K562 (cell line): Measurements from ENCODE around the gene MBP. TPM values are rescaled to one million over a fixed set of nuclear protein-coding genes. Genes with fewer than 3 reads are reported as not detected.

Experiments used
- ATAC-seq: fragments of 200-7000 bp; cut with Tn5 transposase; 3 replicates; pipeline ENCODE4 v1.9.1; 2020; ENCODE audit warnings: moderate library complexity
- BruUV-seq: library from RNA; stranded (reverse); fragments of 400-500 nt; replicated peaks from 2 replicates; lab custom pipeline; 2021; lab: Mats Ljungman, UMichigan
- CTCF ChIA-PET: fragments of 300-600 bp; formaldehyde crosslinking; extraction: SDS; loops from one replicate; lab custom pipeline; 2021; ENCODE audit warnings: low intra/inter-chr PET ratio; lab: Yijun Ruan, JAX
- POLR2A ChIA-PET: fragments of 300-600, 350-650 bp; sonication (Branson Sonifier 250); formaldehyde crosslinking; extraction: SDS; loops from one replicate; lab custom pipeline; 2021; ENCODE audit warnings: antibody characterized with exemption, inconsistent platforms; lab: Yijun Ruan, JAX
- DNase-seq, 4 experiments: peaks; one replicate each; pipeline versions ENCODE4 v3.0.0 to v3.0.0-alpha.2; 2011 to 2018; ENCODE audit warnings: low spot score in 3 of 4, mixed read lengths in 3 of 4; ENCODE audit errors: extremely low read depth in 1 of 4
- FAIRE-seq: peaks from 2 replicates; lab custom pipeline; 2011; peaks lifted over from hg19 to GRCh38; lab: Jason Lieb, UNC
- H2AFZ ChIP-seq: 2 replicates; pipeline ENCODE4 v1.6.0; 2011; ENCODE audit warnings: low read depth, low read length, control low read depth, inconsistent platforms
- H3K27ac ChIP-seq: fragments of 200-600 bp; 3 replicates; pipeline ENCODE4 v1.8.0; 2011; ENCODE audit warnings: low read depth, mild to moderate bottlenecking, control low read depth, inconsistent platforms, low read length, moderate library complexity, mixed read lengths; ENCODE audit errors: extremely low read depth
- H3K27me3 ChIP-seq, 2 experiments: fragments of 300-600 bp in 1 of 2; 2 replicates in 1 of 2; 3 replicates in 1 of 2; pipeline versions ENCODE4 v1.6.0 to v1.8.0; 2011; ENCODE audit warnings: inconsistent platforms in 2 of 2, low read length in 2 of 2, mild to moderate bottlenecking in 1 of 2, mixed read lengths in 1 of 2, moderate library complexity in 1 of 2; ENCODE audit not compliant: control insufficient read depth in 2 of 2, insufficient read depth in 2 of 2
- H3K36me3 ChIP-seq: fragments of 300-600 bp; 3 replicates; pipeline ENCODE4 v1.8.0; 2011; ENCODE audit warnings: mild to moderate bottlenecking, low read length, inconsistent platforms; ENCODE audit not compliant: control insufficient read depth, insufficient read depth
- H3K4me1 ChIP-seq, 2 experiments: fragments of 200-600 bp in 1 of 2; replicated peaks in 1 of 2; 2 replicates in 1 of 2; 3 replicates in 1 of 2; pipeline versions ENCODE4 v1.5.1 to v1.8.0; 2011; ENCODE audit warnings: inconsistent platforms in 2 of 2, low read length in 2 of 2, mild to moderate bottlenecking in 1 of 2, mixed read lengths in 1 of 2, moderate library complexity in 1 of 2; ENCODE audit not compliant: control insufficient read depth in 2 of 2, insufficient read depth in 2 of 2
- H3K4me2 ChIP-seq: 2 replicates; pipeline ENCODE4 v1.6.1; 2011; ENCODE audit warnings: low read length, control low read depth, inconsistent platforms, mixed read lengths; ENCODE audit not compliant: insufficient read depth
- H3K4me3 ChIP-seq: fragments of 200-600 bp; sonication (generic), shearing (Covaris generic); 2 replicates; pipeline ENCODE4 v1.5.1; 2016; ENCODE audit warnings: control low read depth, inconsistent platforms
- H3K79me2 ChIP-seq: fragments of 200-600 bp; 3 replicates; pipeline ENCODE4 v1.8.0; 2011; ENCODE audit warnings: low read length, inconsistent platforms; ENCODE audit not compliant: control insufficient read depth, insufficient read depth
- H3K9ac ChIP-seq, 2 experiments: 2 replicates each; pipeline versions ENCODE4 v1.6.0 to v1.6.1; 2011; ENCODE audit warnings: low read depth in 2 of 2, low read length in 2 of 2, control low read depth in 1 of 2, inconsistent platforms in 1 of 2, mild to moderate bottlenecking in 1 of 2, mixed read lengths in 1 of 2; ENCODE audit not compliant: insufficient read depth in 1 of 2
- H3K9me1 ChIP-seq: one replicate; pipeline ENCODE4 v1.6.0; 2011; ENCODE audit warnings: inconsistent platforms, mild to moderate bottlenecking, low read length, moderate library complexity; ENCODE audit not compliant: control insufficient read depth, insufficient read depth
- H3K9me3 ChIP-seq: replicated peaks from 2 replicates; pipeline ENCODE4 v1.5.1; 2011; ENCODE audit warnings: low read depth, low read length, inconsistent platforms; ENCODE audit not compliant: control insufficient read depth, insufficient read depth
- H4K20me1 ChIP-seq: replicated peaks from 2 replicates; pipeline ENCODE4 v1.6.1; 2011; ENCODE audit warnings: low read length, inconsistent platforms, mixed read lengths; ENCODE audit not compliant: control insufficient read depth, insufficient read depth
- DIDO1 ChIP-seq: fragments of 450-650 bp; IDR thresholded peaks from 2 replicates; pipeline ENCODE4 v1.6.1; 2016; ENCODE audit warnings: low read depth, missing biosample characterization, missing genetic modification characterization
- E2F1 ChIP-seq: sonication (generic); formaldehyde crosslinking; IDR thresholded peaks from 2 replicates; pipeline ENCODE4 v1.8.1; 2023; ENCODE audit warnings: mild to moderate bottlenecking, missing genetic modification reagents, moderate library complexity
- E2F3 ChIP-seq: fragments of 250-450 bp; sonication (Bioruptor Pico); IDR thresholded peaks from 2 replicates; pipeline ENCODE4 v1.4.0; 2020; ENCODE audit warnings: mild to moderate bottlenecking
- ETV1 ChIP-seq: fragments of 450-650 bp; conservative IDR thresholded peaks from 2 replicates; pipeline ENCODE4 v1.6.1; 2016; ENCODE audit warnings: missing genetic modification characterization, control low read depth, low read depth, missing compliant biosample characterization
- HLTF ChIP-seq: fragments of 450-650 bp; IDR thresholded peaks from 2 replicates; pipeline ENCODE4 v1.6.1; 2016
- ID3 ChIP-seq, 2 experiments: fragments of 250-450 bp in 1 of 2; fragments of 450-650 bp in 1 of 2; sonication (Bioruptor Pico) in 1 of 2; IDR thresholded peaks; 2 replicates each; pipeline versions ENCODE4 v1.6.1 to v1.8.0; 2016 to 2021; ENCODE audit warnings: mild to moderate bottlenecking in 2 of 2, moderate library complexity in 2 of 2, missing compliant biosample characterization in 1 of 2, missing genetic modification characterization in 1 of 2
- KDM5B ChIP-seq: fragments of 200-600 bp; sonication (generic); IDR thresholded peaks from 2 replicates; pipeline ENCODE4 v1.6.1; 2012; ENCODE audit warnings: low read depth, mild to moderate bottlenecking, moderate library complexity, low read length, control low read depth, inconsistent platforms; ENCODE audit not compliant: insufficient replicate concordance
- MED1 ChIP-seq: sonication (generic); formaldehyde crosslinking; IDR thresholded peaks from 2 replicates; pipeline ENCODE4 v1.8.1; 2023; ENCODE audit warnings: missing genetic modification reagents, borderline replicate concordance
- MEF2A ChIP-seq: IDR thresholded peaks from 2 replicates; pipeline ENCODE4 v1.6.1; 2011; ENCODE audit warnings: low read depth, mild to moderate bottlenecking, low read length, moderate library complexity; ENCODE audit not compliant: control insufficient read depth
- MTA3 ChIP-seq: fragments of 450-650 bp; formaldehyde crosslinking; IDR thresholded peaks from 2 replicates; pipeline ENCODE4 v1.6.1; 2017; ENCODE audit warnings: mild to moderate bottlenecking, borderline replicate concordance
- UBTF ChIP-seq, 2 experiments: IDR thresholded peaks; 2 replicates each; pipeline ENCODE4 v1.6.1; 2012; ENCODE audit warnings: improper control_type of control experiment in 2 of 2, low read depth in 2 of 2, low read length in 2 of 2, borderline replicate concordance in 1 of 2
- ZBTB11 ChIP-seq, 3 experiments: fragments of 200-800 bp in 1 of 3; fragments of 250-450 bp in 1 of 3; fragments of 450-650 bp in 1 of 3; sonication (Bioruptor Pico) in 1 of 3; sonication (Bioruptor generic) in 1 of 3; formaldehyde crosslinking in 1 of 3; IDR thresholded peaks; 2 replicates each; pipeline versions ENCODE4 v1.6.1 to v1.8.0; 2016 to 2022; ENCODE audit warnings: mild to moderate bottlenecking in 2 of 3, missing genetic modification characterization in 2 of 3, missing compliant biosample characterization in 1 of 3, moderate library complexity in 1 of 3
- ZKSCAN8 ChIP-seq: fragments of 200-800 bp; sonication (Bioruptor generic); IDR thresholded peaks from 2 replicates; pipeline ENCODE4 v1.6.1; 2016; ENCODE audit warnings: missing genetic modification characterization, missing compliant biosample characterization
- ZNF124 ChIP-seq: sonication (generic); formaldehyde crosslinking; IDR thresholded peaks from 2 replicates; pipeline ENCODE4 v1.8.1; 2022; ENCODE audit warnings: missing genetic modification reagents
- ZNF79 ChIP-seq: fragments of 250-450 bp; sonication (Bioruptor Pico); IDR thresholded peaks from 2 replicates; pipeline ENCODE4 v1.4.0; 2020; ENCODE audit warnings: low read depth, mild to moderate bottlenecking, moderate library complexity
- WGBS: fragments of 100-300 bp; shearing (Covaris generic); methylation state at CpG from one replicate; pipeline ENCODE4 v1.1.6; 2016; ENCODE audit warnings: low coverage, mixed read lengths; ENCODE audit not compliant: insufficient coverage; ENCODE audit errors: missing lambda C conversion rate; 5-methylcytosine and 5-hydroxymethylcytosine counted together
- in situ Hi-C: fragments of 300-500 bp; cut with MboI; formaldehyde crosslinking; loops from 4 replicates; pipeline ENCODE4 v1.15.0; 2018; ENCODE audit warnings: inconsistent platforms, mixed read lengths
- intact Hi-C: fragments of 100-400 bp; cut with micrococcal nuclease; formaldehyde crosslinking; loops from 2 replicates; pipeline ENCODE4 v1.14.2; 2022
- polyA plus RNA-seq, 8 experiments: library from polyadenylated mRNA; depleted of rRNA in 4 of 8; stranded (reverse) in 5 of 8; unstranded in 3 of 8; fragments of >200 nt; fragmentation: Nextera tagmentation in 2 of 8; fragmentation: Illumina TruSeq in 1 of 8; extraction: Ambion mirVana in 2 of 8; extraction: Trizol in 1 of 8; gene quantifications; 2 replicates each; pipeline versions ENCODE4 v1.2.1 to v1.2.3, GENCODE V29; 2011 to 2014; ENCODE audit warnings: inconsistent platforms in 1 of 8, missing spikeins in 1 of 8
- total RNA-seq, 7 experiments: library from RNA; depleted of rRNA in 6 of 7; stranded (reverse); fragments of >200 nt in 6 of 7; fragmentation: Illumina TruSeq in 2 of 7; extraction: Trizol in 2 of 7; gene quantifications; 2 replicates each; pipeline versions ENCODE4 v1.2.1 to v1.2.3, GENCODE V29; 2011 to 2021; ENCODE audit warnings: low replicate concordance in 1 of 7

MBP gene
- total and polyA plus RNA-seq, 9 of the 15 experiments (the other 6 are each of a cell fraction or from before 2014, with no cell fraction given) = 0.09 TPM; not detected in 8

GRCh38 chr18:77022116-77022515 lies 110.5 kb downstream of the MBP start:
- WGBS = 0% methylated on average over 11 of the region's 12 CpGs
- Histone ChIP-seq H4K20me1 (no peaks in the 10 kb centered on the region), H3K9me3 (no peaks in the 10 kb centered on the region), H3K9ac (no peak overlapping the region), H3K9me1 (no peaks in the 10 kb centered on the region), H3K4me1 (no peaks in the 10 kb centered on the region; a peak in 1 of 5 replicates), H3K4me3 (no peak overlapping the region), H3K79me2 (no peaks in the 10 kb centered on the region), H3K36me3 (no peaks in the 10 kb centered on the region), H3K4me2 (no peak overlapping the region), H2AFZ (no peak overlapping the region), H3K27ac (no peak overlapping the region), H3K27me3 (peaks cover 2 to 30% of the 10 kb centered on the region in 2 experiments; a peak in 3 of 5 replicates)
- no peak for DNase-seq
- in situ Hi-C loops (no loop called here), intact Hi-C loops (no loop called here)
- BruUV-seq = no TSS peak
- no peak for ATAC-seq
- CTCF ChIA-PET = no interaction called here
- POLR2A ChIA-PET = no interaction called here
- FAIRE-seq = no peak
- TF ChIP-seq ZNF124 (CRISPR knock-in tag) (no peak), KDM5B (no peak), ZNF79 (no peak), UBTF (IDR thresholded peaks at IDR 0.05; ENCODE audit: borderline replicate concordance in 1 of 2, low read depth in 2 of 2, low read length in 2 of 2) (no peak), ID3 (CRISPR knock-in tag; IDR thresholded peaks at IDR 0.05) (no peak), ID3 (tag; IDR thresholded peaks at IDR 0.05) (no peak), ZKSCAN8 (CRISPR knock-in tag) (no peak), ETV1 (tag) (no peak), MEF2A (no peak), ZBTB11 (CRISPR knock-in tag; IDR thresholded peaks at IDR 0.05) (no peak), E2F1 (CRISPR knock-in tag) (no peak), MED1 (CRISPR knock-in tag) (no peak), MTA3 (no peak), DIDO1 (no peak), HLTF (no peak), E2F3 (CRISPR knock-in tag) (no peak)
